ENCODE results near the gene NACC2.

Gene NACC2

GRCh38 chr9:136096505-136097001 lies 1.5 kb upstream of the NACC2 start:
- H3K27ac ChIP-seq (ENCODE audit: extremely low read depth, low read depth, low read length), result no peak overlapping the region
- ChIA-PET CTCF (interaction anchor here (0.7 to 1.9 kb wide), 5 partner anchors 13 to 104 kb away, joined by 3 to 6 read pairs (median 4); no protein-coding TSS in a partner anchor), POLR2A (interaction anchor here (0.7 to 6.9 kb wide), 7 partner anchors 13 to 334 kb away, joined by 3 to 84 read pairs (median 5); partner anchors contain the start of gene UBAC1)
- H3K9me3 ChIP-seq (ENCODE audit: control insufficient read depth, insufficient read depth, low read depth, low read length), result no peaks in the 10 kb centered on the region
- peaks cover 3% of the 10 kb centered on the region; the same call in 1 of the 2 replicates for H3K4me1 ChIP-seq (ENCODE audit: control insufficient read depth, insufficient read depth, low read length)
- no peak overlapping the region for H3K4me3 ChIP-seq (ENCODE audit: low read depth, low read length)
- peaks cover 0 to 11% of the 10 kb centered on the region in 2 experiments; a peak in 1 of 3 replicates for H3K36me3 ChIP-seq (ENCODE audit: control insufficient read depth in 2 of 2, insufficient read depth in 1 of 2, low read length in 2 of 2)
- TF ChIP-seq ZNF398 (tag by site-specific recombination; IDR thresholded peaks at IDR 0.05), result peak; percentile 63
- 0 out of 2 replicates have a peak, but pooled peaks have one; percentile 10 for TF ChIP-seq ZBTB20 (tag by site-specific recombination; IDR thresholded peaks at IDR 0.05)
- TF ChIP-seq KLF7 (tag by site-specific recombination; IDR thresholded peaks at IDR 0.05; ENCODE audit: borderline replicate concordance), result no peak
- no peak for TF ChIP-seq ZNF404 (tag by site-specific recombination; IDR thresholded peaks at IDR 0.05)
- TF ChIP-seq ELK4 (IDR thresholded peaks at IDR 0.05; ENCODE audit: borderline replicate concordance, low read depth, low read length), result no peak
- TF ChIP-seq ZNF394 (tag by site-specific recombination; IDR thresholded peaks at IDR 0.05; ENCODE audit: borderline replicate concordance), result no peak
- no peak for TF ChIP-seq BCL6B (tag by site-specific recombination; IDR thresholded peaks at IDR 0.05)
- no peak for TF ChIP-seq ZNF121 (tag by site-specific recombination; IDR thresholded peaks at IDR 0.05)
- no peak for TF ChIP-seq ZSCAN18 (tag by site-specific recombination; IDR thresholded peaks at IDR 0.05)
- TF ChIP-seq PRDM1 (tag by site-specific recombination; IDR thresholded peaks at IDR 0.05), result no peak
- no peak for TF ChIP-seq GFI1B (tag by site-specific recombination; IDR thresholded peaks at IDR 0.05)
- no peak for TF ChIP-seq ZNF280C (tag by site-specific recombination; IDR thresholded peaks at IDR 0.05)
- TF ChIP-seq CTCF (tag by site-specific recombination; IDR thresholded peaks at IDR 0.05), result no peak
- no peak for TF ChIP-seq ZNF274 (IDR thresholded peaks at IDR 0.05; ENCODE audit: low read length)
- TF ChIP-seq ZNF274 (tag by site-specific recombination; IDR thresholded peaks at IDR 0.05; ENCODE audit: borderline replicate concordance), result no peak
- TF ChIP-seq ZNF324 (tag by site-specific recombination; IDR thresholded peaks at IDR 0.05), result no peak
- TF ChIP-seq SP7 (tag by site-specific recombination; IDR thresholded peaks at IDR 0.05), result no peak
- no peak for TF ChIP-seq ZNF785 (tag by site-specific recombination; IDR thresholded peaks at IDR 0.05)
- no peak for TF ChIP-seq RBAK (tag by site-specific recombination; IDR thresholded peaks at IDR 0.05)
- no peak for TF ChIP-seq ZBTB10 (tag by site-specific recombination; IDR thresholded peaks at IDR 0.05)
- TF ChIP-seq ZSCAN30 (tag by site-specific recombination; IDR thresholded peaks at IDR 0.05), result no peak
- TF ChIP-seq ZBTB21 (tag by site-specific recombination; IDR thresholded peaks at IDR 0.05), result no peak
- TF ChIP-seq ZNF521 (tag by site-specific recombination; IDR thresholded peaks at IDR 0.05), result no peak
- peak; percentile 66 for TF ChIP-seq ZBTB17 (tag by site-specific recombination; IDR thresholded peaks at IDR 0.05)
- TF ChIP-seq ZNF169 (tag by site-specific recombination; IDR thresholded peaks at IDR 0.05), result no peak
- TF ChIP-seq ZNF48 (tag by site-specific recombination; IDR thresholded peaks at IDR 0.05), result no peak

Data from HEK293 (cell line).